Stomach smooth muscle (tissue), 2 donors: ENCODE results near the gene PLIN5.
"Not testable (repeated sequence)": the region's sequence is repeated elsewhere in the genome, so short reads cannot be mapped to it uniquely, and the experiment has no call there.

Experiments
- H3K27ac ChIP-seq: one replicate; pipeline ENCODE4 v1.7.0; 2013; ENCODE audit warnings: mild to moderate bottlenecking, low read length, inconsistent platforms
- H3K27me3 ChIP-seq, 2 donors: one replicate each; pipeline ENCODE4 v1.7.0; 2013; ENCODE audit warnings: low read length in 2 of 2; ENCODE audit not compliant: insufficient read depth in 2 of 2, control insufficient read depth in 1 of 2
- H3K36me3 ChIP-seq, 2 donors: one replicate each; pipeline ENCODE4 v1.7.0; 2013; ENCODE audit warnings: low read length in 2 of 2; ENCODE audit not compliant: control insufficient read depth in 2 of 2, insufficient read depth in 2 of 2
- H3K4me1 ChIP-seq: one replicate; pipeline ENCODE4 v1.7.0; 2013; ENCODE audit warnings: low read length; ENCODE audit not compliant: control insufficient read depth, insufficient read depth
- H3K4me3 ChIP-seq, 2 donors: one replicate each; pipeline ENCODE4 v1.7.0; 2013; ENCODE audit warnings: low read length in 2 of 2
- H3K9ac ChIP-seq, 2 donors: one replicate each; pipeline ENCODE4 v1.7.0; 2013; ENCODE audit warnings: low read length in 2 of 2, mild to moderate bottlenecking in 1 of 2
- H3K9me3 ChIP-seq, 2 donors: one replicate each; pipeline ENCODE4 v1.7.0; 2013; ENCODE audit warnings: low read length in 2 of 2; ENCODE audit not compliant: control insufficient read depth in 2 of 2
- donor health status: healthy.
- donor health status: Pancreatic carcinoma.

Gene PLIN5

GRCh38 chr19:4553775-4554174, 18.8 kb upstream of the PLIN5 start:
- H3K9ac ChIP-seq: no peak overlapping the region
- H3K9me3 ChIP-seq: no peaks in the 10 kb centered on the region
- peaks cover 0 to 2% of the 10 kb centered on the region in 2 donors for H3K36me3 ChIP-seq
- H3K4me1 ChIP-seq: no peaks in the 10 kb centered on the region
- no peaks in the 10 kb centered on the region for H3K27me3 ChIP-seq
- no peak overlapping the region for H3K4me3 ChIP-seq
- no peak overlapping the region for H3K27ac ChIP-seq

GRCh38 chr19:4553092-4553695, 18.2 kb upstream of the PLIN5 start:
- H3K27ac ChIP-seq: no peak overlapping the region
- peaks cover 0 to 2% of the 10 kb centered on the region in 2 donors for H3K36me3 ChIP-seq
- no peaks in the 10 kb centered on the region for H3K27me3 ChIP-seq

GRCh38 chr19:4552525-4552819, 17.4 kb upstream of the PLIN5 start:
- no peaks in the 10 kb centered on the region for H3K4me1 ChIP-seq
- H3K27me3 ChIP-seq: no peaks in the 10 kb centered on the region
- H3K4me3 ChIP-seq: no peak overlapping the region
- no peaks in the 10 kb centered on the region for H3K9me3 ChIP-seq
- no peak overlapping the region for H3K27ac ChIP-seq
- peaks cover 0 to 2% of the 10 kb centered on the region in 2 donors for H3K36me3 ChIP-seq
- no peak overlapping the region for H3K9ac ChIP-seq

More at GRCh38 chr19:4553092-4553695, 18.2 kb upstream of the PLIN5 start:
- no peaks in the 10 kb centered on the region for H3K4me1 ChIP-seq
- no peak overlapping the region for H3K9ac ChIP-seq
- no peaks in the 10 kb centered on the region for H3K9me3 ChIP-seq
- no peak overlapping the region for H3K4me3 ChIP-seq

- no peak overlapping the region for H3K27ac ChIP-seq
- no peaks in the 10 kb centered on the region for H3K27me3 ChIP-seq
- no peaks in the 10 kb centered on the region for H3K9me3 ChIP-seq
- H3K4me3 ChIP-seq: no peak overlapping the region
- no peak overlapping the region for H3K9ac ChIP-seq
- no peaks in the 10 kb centered on the region for H3K4me1 ChIP-seq
- H3K36me3 ChIP-seq: peaks cover 0 to 2% of the 10 kb centered on the region in 2 donors
These were observed 15.5 kb upstream of the PLIN5 start for GRCh38 chr19:4550479-4551050.

GRCh38 chr19:4550018-4550417, 15.0 kb upstream of the PLIN5 start:
- H3K9ac ChIP-seq: no peak overlapping the region
- H3K27ac ChIP-seq: no peak overlapping the region
- no peak overlapping the region for H3K4me3 ChIP-seq
- no peaks in the 10 kb centered on the region for H3K4me1 ChIP-seq
- H3K36me3 ChIP-seq: peaks cover 0 to 2% of the 10 kb centered on the region in 2 donors
- no peaks in the 10 kb centered on the region for H3K9me3 ChIP-seq
- H3K27me3 ChIP-seq: no peaks in the 10 kb centered on the region

GRCh38 chr19:4548238-4548584, 13.2 kb upstream of the PLIN5 start:
- Histone ChIP-seq H3K27ac (no peak overlapping the region), H3K27me3 (no peaks in the 10 kb centered on the region), H3K4me1 (no peaks in the 10 kb centered on the region), H3K9ac (no peak overlapping the region), H3K9me3 (no peaks in the 10 kb centered on the region), H3K36me3 (peaks cover 0 to 2% of the 10 kb centered on the region in 2 donors), H3K4me3 (no peak overlapping the region)

- H3K9me3 ChIP-seq: no peaks in the 10 kb centered on the region
- no peak overlapping the region for H3K9ac ChIP-seq
- H3K36me3 ChIP-seq: no peaks in the 10 kb centered on the region
- H3K4me1 ChIP-seq: no peaks in the 10 kb centered on the region
- no peak overlapping the region for H3K4me3 ChIP-seq
- H3K27ac ChIP-seq: no peak overlapping the region
- H3K27me3 ChIP-seq: no peaks in the 10 kb centered on the region
These were observed 12.5 kb upstream of the PLIN5 start for GRCh38 chr19:4547303-4548237.

GRCh38 chr19:4543842-4544647, 9.0 kb upstream of the PLIN5 start:
- H3K27me3 ChIP-seq: no peaks in the 10 kb centered on the region
- no peaks in the 10 kb centered on the region for H3K4me1 ChIP-seq
- no peak overlapping the region for H3K9ac ChIP-seq
- H3K27ac ChIP-seq: no peak overlapping the region
- H3K9me3 ChIP-seq: peaks cover 0 to 2% of the 10 kb centered on the region in 2 donors
- H3K4me3 ChIP-seq: no peak overlapping the region
- no peaks in the 10 kb centered on the region for H3K36me3 ChIP-seq

GRCh38 chr19:4542896-4543841, 8.1 kb upstream of the PLIN5 start:
- H3K27ac ChIP-seq: no peak overlapping the region
- H3K4me3 ChIP-seq: no peak overlapping the region
- H3K4me1 ChIP-seq: no peaks in the 10 kb centered on the region
- H3K9me3 ChIP-seq: peaks cover 0 to 2% of the 10 kb centered on the region in 2 donors
- no peaks in the 10 kb centered on the region for H3K36me3 ChIP-seq
- no peak overlapping the region for H3K9ac ChIP-seq
- H3K27me3 ChIP-seq: no peaks in the 10 kb centered on the region

GRCh38 chr19:4541806-4542145, 6.8 kb upstream of the PLIN5 start:
- not testable (repeated sequence) for H3K4me3 ChIP-seq, H3K27ac ChIP-seq, H3K27me3 ChIP-seq, H3K4me1 ChIP-seq, H3K36me3 ChIP-seq, H3K9ac ChIP-seq, H3K9me3 ChIP-seq
